ENCODE measurements around the gene EMX1.

Gene EMX1

DNA sequence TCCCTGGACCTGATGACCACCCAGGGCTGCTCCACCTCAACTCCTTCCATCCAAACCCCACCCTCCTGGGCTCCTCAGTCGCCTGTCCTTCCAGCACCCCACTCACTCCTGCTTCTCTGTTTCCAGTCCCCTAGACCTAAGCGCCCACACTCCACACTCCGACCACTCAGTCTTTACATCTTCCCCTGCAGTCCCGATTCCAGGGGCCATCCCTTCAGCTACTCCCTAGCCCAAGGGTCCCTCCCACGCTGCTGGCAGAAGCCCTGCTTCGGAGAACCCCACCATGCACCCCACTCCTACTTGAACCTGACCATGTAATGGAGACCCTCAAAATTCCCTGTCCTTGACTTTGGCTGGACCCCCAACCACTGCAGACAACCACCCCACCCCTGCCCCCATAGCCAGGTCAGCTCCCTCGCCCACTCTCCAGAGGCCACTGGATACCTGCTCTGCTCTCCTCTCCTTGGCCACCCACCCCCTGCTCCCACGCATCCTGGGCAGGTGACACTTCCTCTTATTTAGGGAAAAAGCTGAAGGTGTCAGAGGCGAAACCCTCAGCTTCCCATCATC, 28.2 kb downstream of the EMX1 start:
- Histone ChIP-seq H3K9ac (ENCODE audit: low read depth, low read length, poor library complexity) (peak overlapping the region; percentile 34), H4K91ac (ENCODE audit: low read depth, low read length, poor library complexity) (no peak overlapping the region), H2BK15ac (ENCODE audit: low read length) (no peak overlapping the region), H3K23ac (ENCODE audit: low read depth, low read length, poor library complexity) (no peak overlapping the region), H2BK5ac (ENCODE audit: low read length) (no peak overlapping the region), H3K27ac (replicated peaks; ENCODE audit: low read length) (no peak overlapping the region), H3K14ac (ENCODE audit: low read length) (no peak overlapping the region), H3K4me1 (ENCODE audit: control insufficient read depth in 2 of 2, insufficient read depth in 1 of 2, low read depth in 1 of 2, low read length in 2 of 2) (peaks cover 0 to 8% of the 10 kb centered on the region in 2 donors), H3K9me3 (replicated peaks in 1 of 2; ENCODE audit: control insufficient read depth in 2 of 2, insufficient read depth in 1 of 2, low read depth in 1 of 2, low read length in 2 of 2) (no peaks in the 10 kb centered on the region), H3K36me3 (replicated peaks in 1 of 2; ENCODE audit: control insufficient read depth in 2 of 2, insufficient read depth in 2 of 2, low read length in 2 of 2) (no peaks in the 10 kb centered on the region), H2AK5ac (ENCODE audit: low read depth, low read length) (peak overlapping the region; percentile 53), H3K4ac (ENCODE audit: low read length) (no peak overlapping the region), H4K8ac (ENCODE audit: low read depth, low read length) (no peak overlapping the region), H2AFZ (ENCODE audit: low read length) (no peak overlapping the region), H3K18ac (ENCODE audit: low read length) (peak overlapping the region; percentile 3), H2BK120ac (ENCODE audit: low read depth, low read length) (no peak overlapping the region), H3K27me3 (ENCODE audit: control insufficient read depth in 3 of 3, insufficient read depth in 3 of 3, low read depth in 1 of 3, low read length in 3 of 3) (no peaks in the 10 kb centered on the region), H3K4me3 (ENCODE audit: low read length in 2 of 2) (no peak overlapping the region), H2BK12ac (ENCODE audit: low read length) (peak overlapping the region; percentile 66), H3K79me1 (ENCODE audit: low read depth, low read length) (no peaks in the 10 kb centered on the region), H3K4me2 (ENCODE audit: insufficient read depth, low read length, poor library complexity, severe bottlenecking) (no peak overlapping the region)
- WGBS, 2 donors (ENCODE audit: extremely low coverage in 2 of 2, insufficient read length in 2 of 2, insufficient replicate concordance in 1 of 2): no CpG with 5 or more reads among the region's 9 CpGs
- no peak for DNase-seq (ENCODE audit: low spot score)

DNA sequence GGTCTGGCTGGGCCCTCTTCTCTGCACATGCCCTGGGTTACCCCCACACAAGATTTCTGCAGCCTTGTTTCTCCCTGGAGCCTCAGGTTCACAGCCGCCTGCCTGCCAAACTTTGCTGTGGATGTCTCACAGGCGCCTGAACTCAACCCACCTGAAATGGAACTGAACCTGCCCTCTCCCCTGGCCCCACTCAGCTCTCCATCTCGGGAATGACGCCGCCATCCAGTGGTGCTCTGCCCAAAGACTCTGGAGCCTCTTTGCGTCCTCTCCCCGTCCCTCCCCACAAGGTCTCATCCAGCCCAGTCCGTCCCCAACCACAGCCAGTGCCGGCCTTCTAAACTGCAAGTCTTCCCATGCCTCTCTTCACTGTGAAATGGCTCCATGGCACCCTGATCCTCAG, 29.1 kb downstream of the EMX1 start:
- Histone ChIP-seq H4K8ac (ENCODE audit: low read depth, low read length) (no peak overlapping the region), H4K91ac (ENCODE audit: low read depth, low read length, poor library complexity) (no peak overlapping the region), H3K27me3 (ENCODE audit: control insufficient read depth in 3 of 3, insufficient read depth in 3 of 3, low read depth in 1 of 3, low read length in 3 of 3) (no peaks in the 10 kb centered on the region), H2AK5ac (ENCODE audit: low read depth, low read length) (peak overlapping the region; percentile 69), H3K4ac (ENCODE audit: low read length) (no peak overlapping the region), H2BK15ac (ENCODE audit: low read length) (peak overlapping the region; percentile 74), H3K27ac (replicated peaks; ENCODE audit: low read length) (no peak overlapping the region), H3K79me1 (ENCODE audit: low read depth, low read length) (no peaks in the 10 kb centered on the region), H3K14ac (ENCODE audit: low read length) (no peak overlapping the region), H3K4me1 (ENCODE audit: control insufficient read depth in 2 of 2, insufficient read depth in 1 of 2, low read depth in 1 of 2, low read length in 2 of 2) (peaks cover 0 to 7% of the 10 kb centered on the region in 2 donors), H3K4me3 (ENCODE audit: low read length in 2 of 2) (no peak overlapping the region), H3K9ac (ENCODE audit: low read depth, low read length, poor library complexity) (no peak overlapping the region), H2AFZ (ENCODE audit: low read length) (no peak overlapping the region), H3K23ac (ENCODE audit: low read depth, low read length, poor library complexity) (no peak overlapping the region), H3K18ac (ENCODE audit: low read length) (no peak overlapping the region), H3K36me3 (replicated peaks in 1 of 2; ENCODE audit: control insufficient read depth in 2 of 2, insufficient read depth in 2 of 2, low read length in 2 of 2) (no peaks in the 10 kb centered on the region), H2BK5ac (ENCODE audit: low read length) (no peak overlapping the region), H3K4me2 (ENCODE audit: insufficient read depth, low read length, poor library complexity, severe bottlenecking) (no peak overlapping the region), H2BK12ac (ENCODE audit: low read length) (no peak overlapping the region), H3K9me3 (replicated peaks in 1 of 2; ENCODE audit: control insufficient read depth in 2 of 2, insufficient read depth in 1 of 2, low read depth in 1 of 2, low read length in 2 of 2) (no peaks in the 10 kb centered on the region), H2BK120ac (ENCODE audit: low read depth, low read length) (no peak overlapping the region)
- no peak for DNase-seq (ENCODE audit: low spot score)
- WGBS, 2 donors (ENCODE audit: extremely low coverage in 2 of 2, insufficient read length in 2 of 2, insufficient replicate concordance in 1 of 2): no CpG with 5 or more reads among the region's 9 CpGs

DNA sequence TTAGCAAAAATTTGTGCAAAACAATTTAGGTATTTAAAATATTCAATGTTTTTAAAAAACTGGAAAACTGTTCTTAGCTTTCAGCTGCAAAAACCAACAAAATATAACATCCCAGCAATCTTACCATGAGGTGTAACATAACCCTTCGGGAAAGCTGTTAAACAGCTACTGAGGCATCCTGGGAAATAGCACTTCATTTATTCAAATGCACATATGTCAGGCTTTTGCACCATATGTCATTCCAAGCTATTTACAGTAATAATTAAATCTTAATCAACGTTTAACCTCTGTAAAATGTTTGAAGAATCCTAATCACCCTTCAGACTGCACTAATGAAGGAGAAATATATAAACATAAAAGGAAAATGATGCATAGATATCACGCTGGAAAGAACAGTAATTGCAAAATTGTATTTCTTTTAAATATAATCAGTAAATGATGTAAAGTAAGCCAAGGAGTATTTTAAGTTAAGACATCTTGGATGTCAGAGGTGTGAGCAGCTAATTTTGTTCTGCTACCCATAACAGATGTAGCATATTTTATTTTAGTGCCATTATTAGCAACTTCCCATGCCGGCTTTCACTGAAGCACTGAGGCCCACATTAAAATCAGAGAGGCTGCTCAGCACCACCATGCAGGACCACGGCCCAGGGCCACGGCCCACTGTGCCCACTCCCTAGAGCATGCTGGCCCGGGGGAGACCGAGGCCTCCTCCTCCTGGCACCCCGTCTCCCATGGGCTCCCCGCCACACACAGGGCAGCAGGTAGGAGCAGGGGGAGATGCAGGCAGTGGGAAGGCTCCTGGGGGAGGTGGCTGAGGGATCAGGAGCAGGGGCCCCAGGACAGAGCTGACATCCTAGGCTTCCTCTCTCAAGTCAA, 30.9 kb downstream of the EMX1 start:
- no peaks in the 10 kb centered on the region for H3K36me3 ChIP-seq (replicated peaks in 1 of 2; ENCODE audit: control insufficient read depth in 2 of 2, insufficient read depth in 2 of 2, low read length in 2 of 2)
- H2AFZ ChIP-seq (ENCODE audit: low read length): no peak overlapping the region
- H2AK5ac ChIP-seq (ENCODE audit: low read depth, low read length): peak overlapping the region; percentile 95
- peak overlapping the region; percentile 51 for H2BK15ac ChIP-seq (ENCODE audit: low read length)
- H3K27ac ChIP-seq (replicated peaks; ENCODE audit: low read length): no peak overlapping the region
- H3K4me3 ChIP-seq (ENCODE audit: low read length in 2 of 2): no peak overlapping the region
- no CpG with 5 or more reads among the region's 10 CpGs for WGBS, 2 donors (ENCODE audit: extremely low coverage in 2 of 2, insufficient read length in 2 of 2, insufficient replicate concordance in 1 of 2)
- peak overlapping the region; percentile 50 for H2BK12ac ChIP-seq (ENCODE audit: low read length)
- peaks cover 2 to 14% of the 10 kb centered on the region in 2 donors for H3K4me1 ChIP-seq (ENCODE audit: control insufficient read depth in 2 of 2, insufficient read depth in 1 of 2, low read depth in 1 of 2, low read length in 2 of 2)
- H3K27me3 ChIP-seq (ENCODE audit: control insufficient read depth in 3 of 3, insufficient read depth in 3 of 3, low read depth in 1 of 3, low read length in 3 of 3): peaks cover 0 to 4% (median 0%) of the 10 kb centered on the region in 3 experiments
- peak overlapping the region; percentile 89 for H3K18ac ChIP-seq (ENCODE audit: low read length)
- DNase-seq (ENCODE audit: low spot score): no peak
- no peak overlapping the region for H4K8ac ChIP-seq (ENCODE audit: low read depth, low read length)
- H3K14ac ChIP-seq (ENCODE audit: low read length): no peak overlapping the region
- peak overlapping the region; percentile 32 for H2BK5ac ChIP-seq (ENCODE audit: low read length)
- no peak overlapping the region for H2BK120ac ChIP-seq (ENCODE audit: low read depth, low read length)
- H3K9ac ChIP-seq (ENCODE audit: low read depth, low read length, poor library complexity): peak overlapping the region; percentile 50
- no peaks in the 10 kb centered on the region for H3K79me1 ChIP-seq (ENCODE audit: low read depth, low read length)
- H3K9me3 ChIP-seq (replicated peaks in 1 of 2; ENCODE audit: control insufficient read depth in 2 of 2, insufficient read depth in 1 of 2, low read depth in 1 of 2, low read length in 2 of 2): no peaks in the 10 kb centered on the region
- peak overlapping the region; percentile 79 for H4K91ac ChIP-seq (ENCODE audit: low read depth, low read length, poor library complexity)
- H3K23ac ChIP-seq (ENCODE audit: low read depth, low read length, poor library complexity): no peak overlapping the region
- peak overlapping the region; percentile 28 for H3K4ac ChIP-seq (ENCODE audit: low read length)
- no peak overlapping the region for H3K4me2 ChIP-seq (ENCODE audit: insufficient read depth, low read length, poor library complexity, severe bottlenecking)

DNA sequence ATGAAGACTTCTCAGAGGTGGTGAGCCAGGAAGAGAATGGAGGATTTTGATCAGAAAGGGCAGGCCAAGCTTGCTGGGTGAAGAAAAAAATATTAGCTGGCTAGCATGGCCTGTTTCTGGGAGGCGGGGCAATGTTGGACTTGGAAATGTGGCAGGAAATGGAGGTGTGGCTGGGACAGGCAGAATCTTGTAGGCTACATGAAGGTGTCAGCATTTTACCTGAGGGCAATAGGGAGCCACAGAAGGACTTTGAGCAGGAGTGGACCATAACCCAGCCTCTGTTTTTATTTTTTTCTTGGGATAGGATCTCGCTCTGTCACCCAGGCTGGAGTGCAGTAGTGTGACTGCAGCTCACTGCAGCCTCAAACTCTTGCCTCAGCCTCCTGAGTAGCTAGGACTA, 31.7 kb downstream of the EMX1 start:
- no peak overlapping the region for H3K27ac ChIP-seq (replicated peaks; ENCODE audit: low read length)
- H3K4ac ChIP-seq (ENCODE audit: low read length): no peak overlapping the region
- no peak overlapping the region for H3K4me3 ChIP-seq (ENCODE audit: low read length in 2 of 2)
- H3K14ac ChIP-seq (ENCODE audit: low read length): no peak overlapping the region
- H3K4me1 ChIP-seq (ENCODE audit: control insufficient read depth in 2 of 2, insufficient read depth in 1 of 2, low read depth in 1 of 2, low read length in 2 of 2): peaks cover 2 to 20% of the 10 kb centered on the region in 2 donors
- no peak for DNase-seq (ENCODE audit: low spot score)
- H3K27me3 ChIP-seq (ENCODE audit: control insufficient read depth in 3 of 3, insufficient read depth in 3 of 3, low read depth in 1 of 3, low read length in 3 of 3): peaks cover 0 to 13% (median 0%) of the 10 kb centered on the region in 3 experiments
- H3K4me2 ChIP-seq (ENCODE audit: insufficient read depth, low read length, poor library complexity, severe bottlenecking): no peak overlapping the region
- no peaks in the 10 kb centered on the region for H3K79me1 ChIP-seq (ENCODE audit: low read depth, low read length)
- no peak overlapping the region for H3K23ac ChIP-seq (ENCODE audit: low read depth, low read length, poor library complexity)
- no peak overlapping the region for H4K8ac ChIP-seq (ENCODE audit: low read depth, low read length)
- H2BK12ac ChIP-seq (ENCODE audit: low read length): no peak overlapping the region
- peak overlapping the region; percentile 32 for H2BK5ac ChIP-seq (ENCODE audit: low read length)
- H3K9ac ChIP-seq (ENCODE audit: low read depth, low read length, poor library complexity): no peak overlapping the region
- no peak overlapping the region for H4K91ac ChIP-seq (ENCODE audit: low read depth, low read length, poor library complexity)
- H2BK15ac ChIP-seq (ENCODE audit: low read length): no peak overlapping the region
- H2AFZ ChIP-seq (ENCODE audit: low read length): no peak overlapping the region
- no peak overlapping the region for H2BK120ac ChIP-seq (ENCODE audit: low read depth, low read length)
- no peak overlapping the region for H2AK5ac ChIP-seq (ENCODE audit: low read depth, low read length)
- no peaks in the 10 kb centered on the region for H3K9me3 ChIP-seq (replicated peaks in 1 of 2; ENCODE audit: control insufficient read depth in 2 of 2, insufficient read depth in 1 of 2, low read depth in 1 of 2, low read length in 2 of 2)
- no CpG with 5 or more reads among the region's 2 CpGs for WGBS, 2 donors (ENCODE audit: extremely low coverage in 2 of 2, insufficient read length in 2 of 2, insufficient replicate concordance in 1 of 2)
- H3K36me3 ChIP-seq (replicated peaks in 1 of 2; ENCODE audit: control insufficient read depth in 2 of 2, insufficient read depth in 2 of 2, low read length in 2 of 2): no peaks in the 10 kb centered on the region
- no peak overlapping the region for H3K18ac ChIP-seq (ENCODE audit: low read length)
